Measurements from ENCODE around the gene GAS7. TPM values are rescaled to one million over a fixed set of nuclear protein-coding genes. Genes with fewer than 3 reads are reported as not detected.

The GAS7 gene
- total RNA-seq, 1 donor from 2014 or later = 47.7 TPM

GRCh38 chr17:9900784-9901183 lies 297.6 kb downstream of the GAS7 start:
- Mint-ChIP-seq H3K36me3 (no peaks in the 10 kb centered on the region), H3K4me3 (no peak overlapping the region), H3K27me3 (ENCODE audit: low read depth) (peaks cover 6% of the 10 kb centered on the region), H3K27ac (peak overlapping the region; percentile 27), H3K9me3 (no peaks in the 10 kb centered on the region), H3K4me1 (peaks cover 15% of the 10 kb centered on the region)
- no peak for DNase-seq (ENCODE audit: low spot score in 2 of 2, unreplicated experiment in 2 of 2)
- TF ChIP-seq CTCF (IDR thresholded peaks at IDR 0.05; ENCODE audit: unreplicated experiment) = no peak

DNA sequence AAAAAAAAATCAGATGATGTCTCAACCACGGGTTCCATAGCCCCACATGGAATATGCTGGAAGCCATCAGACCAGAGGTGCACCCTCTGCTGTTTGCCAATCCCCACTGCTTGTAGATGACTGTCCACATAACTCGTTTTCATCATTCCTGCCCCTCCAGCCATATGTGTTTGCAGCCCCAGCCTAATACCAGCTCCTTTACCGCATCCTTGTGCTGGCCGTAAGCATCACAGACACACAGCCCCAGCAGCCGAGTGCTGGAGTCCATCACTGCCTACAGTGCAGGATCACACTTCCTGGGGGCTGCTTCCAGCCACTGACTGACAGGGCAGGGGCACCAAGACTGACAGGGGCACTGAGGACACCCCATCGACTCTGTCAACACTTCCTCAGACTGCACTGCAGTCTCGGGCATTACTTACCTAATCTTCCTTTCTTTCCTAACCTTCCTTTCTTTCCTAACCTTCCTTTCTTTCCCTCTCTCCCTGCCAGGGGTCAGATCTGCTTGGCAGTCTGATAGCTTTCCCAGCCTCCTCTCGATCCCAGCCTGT lies 298.3 kb downstream of the GAS7 start:
- Mint-ChIP-seq H3K27ac (peak overlapping the region; percentile 27), H3K9me3 (no peaks in the 10 kb centered on the region), H3K4me1 (peaks cover 15% of the 10 kb centered on the region), H3K4me3 (no peak overlapping the region), H3K36me3 (no peaks in the 10 kb centered on the region), H3K27me3 (ENCODE audit: low read depth) (peaks cover 6% of the 10 kb centered on the region)
- no peak for TF ChIP-seq CTCF (IDR thresholded peaks at IDR 0.05; ENCODE audit: unreplicated experiment)
- DNase-seq (ENCODE audit: low spot score in 2 of 2, unreplicated experiment in 2 of 2) = no peak

GRCh38 chr17:9899280-9900043 lies 298.9 kb downstream of the GAS7 start:
- no peak overlapping the region for H3K27ac Mint-ChIP-seq
- no peak for DNase-seq (ENCODE audit: low spot score in 2 of 2, unreplicated experiment in 2 of 2)
- H3K36me3 Mint-ChIP-seq = no peaks in the 10 kb centered on the region
- TF ChIP-seq CTCF (IDR thresholded peaks at IDR 0.05; ENCODE audit: unreplicated experiment) = no peak
- no peaks in the 10 kb centered on the region for H3K9me3 Mint-ChIP-seq
- H3K4me1 Mint-ChIP-seq = peaks cover 15% of the 10 kb centered on the region
- peaks cover 9% of the 10 kb centered on the region for H3K27me3 Mint-ChIP-seq (ENCODE audit: low read depth)
- H3K4me3 Mint-ChIP-seq = no peak overlapping the region

DNA sequence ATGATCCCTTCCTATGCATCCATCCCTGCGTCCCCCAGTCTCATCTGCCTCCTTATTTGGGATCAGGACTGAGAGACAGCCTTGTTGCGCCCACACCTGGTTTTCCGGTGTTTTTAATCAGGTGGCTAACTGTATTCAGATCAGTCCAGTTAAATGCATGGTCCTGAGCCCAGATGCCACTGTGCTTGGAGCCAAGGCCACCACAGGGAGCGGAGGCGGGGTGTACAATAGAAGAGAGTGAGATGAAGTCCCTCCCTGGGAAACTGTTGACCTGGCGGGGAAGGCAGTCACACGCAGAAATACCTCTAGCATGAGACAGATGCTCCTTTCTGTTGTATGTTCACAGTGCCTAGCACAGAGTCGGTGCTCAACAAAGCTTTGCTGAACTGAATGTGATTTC lies 299.6 kb downstream of the GAS7 start:
- peaks cover 11% of the 10 kb centered on the region for H3K27me3 Mint-ChIP-seq (ENCODE audit: low read depth)
- H3K4me1 Mint-ChIP-seq = peaks cover 15% of the 10 kb centered on the region
- no peak for TF ChIP-seq CTCF (IDR thresholded peaks at IDR 0.05; ENCODE audit: unreplicated experiment)
- no peak overlapping the region for H3K27ac Mint-ChIP-seq
- no peaks in the 10 kb centered on the region for H3K36me3 Mint-ChIP-seq
- no peak overlapping the region for H3K4me3 Mint-ChIP-seq
- H3K9me3 Mint-ChIP-seq = no peaks in the 10 kb centered on the region
- no peak for DNase-seq (ENCODE audit: low spot score in 2 of 2, unreplicated experiment in 2 of 2)

- no peak overlapping the region for H3K27ac Mint-ChIP-seq
- no peaks in the 10 kb centered on the region for H3K36me3 Mint-ChIP-seq
- peaks cover 11% of the 10 kb centered on the region for H3K27me3 Mint-ChIP-seq (ENCODE audit: low read depth)
- peaks cover 15% of the 10 kb centered on the region for H3K4me1 Mint-ChIP-seq
- TF ChIP-seq CTCF (IDR thresholded peaks at IDR 0.05; ENCODE audit: unreplicated experiment) = no peak
- H3K9me3 Mint-ChIP-seq = no peaks in the 10 kb centered on the region
- no peak for DNase-seq (ENCODE audit: low spot score in 2 of 2, unreplicated experiment in 2 of 2)
- no peak overlapping the region for H3K4me3 Mint-ChIP-seq
Observed at GRCh38 chr17:9897372-9897968, 300.9 kb downstream of the GAS7 start.
